HG03039 (cell line): ENCODE results near the gene NT5DC1.
A peak's percentile ranks its signal among the peaks of the same experiment; 100 is the strongest.

ENCODE experiments used
- ATAC-seq: cut with Tn5 transposase; IDR thresholded peaks from one replicate; pipeline ENCODE4 v1.9.1; 2021; ENCODE audit warnings: mild to moderate bottlenecking, moderate library complexity; ENCODE audit not compliant: unreplicated experiment

The NT5DC1 gene

DNA sequence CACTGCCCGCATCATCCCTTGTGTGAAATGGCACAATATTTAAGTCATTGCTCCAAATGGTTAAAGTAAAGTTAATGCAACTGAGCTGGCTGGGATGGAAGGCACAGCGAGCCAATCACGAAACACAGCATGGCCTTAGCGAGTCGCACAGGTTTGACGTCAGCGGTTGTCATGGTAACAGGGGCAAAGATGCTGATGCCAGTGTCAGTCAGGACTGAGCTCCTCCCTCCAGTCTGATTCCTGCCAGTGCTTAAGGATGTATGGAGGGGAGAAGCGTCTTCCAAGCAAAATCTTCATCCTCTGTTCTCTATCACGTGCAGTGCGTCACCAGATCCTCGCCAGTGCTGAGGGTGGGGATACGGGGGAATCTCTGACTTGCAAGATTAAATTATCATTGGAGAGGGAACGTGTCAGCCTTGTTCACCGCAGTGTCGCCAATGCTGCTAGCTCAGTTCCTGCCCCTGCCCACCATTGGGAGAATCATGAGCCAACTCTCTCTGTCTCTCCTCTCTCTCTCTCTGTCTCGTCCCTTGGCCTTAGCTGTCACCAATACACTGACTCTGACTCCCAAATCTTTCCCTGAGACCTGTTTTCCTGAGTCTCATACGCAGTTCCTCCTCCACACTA, 128.7 kb downstream of the NT5DC1 start:
- ATAC-seq = no peak

DNA sequence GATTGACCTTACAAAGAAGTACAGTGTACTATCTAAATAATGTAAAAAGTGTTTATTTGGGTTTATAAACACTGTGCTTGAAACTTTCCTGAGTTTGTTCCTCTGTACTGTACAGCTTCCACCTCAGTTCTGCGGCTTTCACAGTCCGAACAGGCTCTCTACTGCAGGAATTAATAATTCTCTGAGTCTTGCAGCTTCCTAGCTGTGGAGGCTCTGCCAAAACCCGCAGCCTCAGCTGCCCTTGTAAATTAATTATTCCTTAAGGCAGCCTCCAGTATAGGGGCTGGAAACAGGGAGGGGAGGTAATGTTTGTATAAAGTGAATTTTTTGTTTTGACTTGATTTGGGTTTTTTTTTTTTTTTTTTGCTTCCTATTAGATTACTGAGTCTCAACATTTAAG, 134.0 kb downstream of the NT5DC1 start:
- no peak for ATAC-seq

DNA sequence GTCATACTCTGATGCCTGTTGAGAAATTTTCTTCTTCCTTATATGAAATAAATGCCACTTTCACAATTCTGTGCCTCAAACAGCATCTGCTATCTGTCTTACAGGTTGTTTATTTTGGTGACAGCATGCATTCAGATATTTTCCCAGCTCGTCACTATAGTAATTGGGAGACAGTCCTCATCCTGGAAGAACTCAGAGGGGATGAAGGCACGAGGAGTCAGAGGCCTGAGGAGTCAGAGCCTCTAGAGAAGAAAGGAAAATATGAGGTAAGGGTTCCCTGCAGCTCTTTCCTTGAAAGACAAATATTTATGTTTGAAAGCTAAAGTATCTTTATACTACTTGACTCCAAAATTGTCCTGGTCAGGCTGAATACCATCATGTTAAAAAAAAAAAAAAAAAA, 137.4 kb downstream of the NT5DC1 start:
- no peak for ATAC-seq

GRCh38 chr6:116239256-116239655, 138.6 kb downstream of the NT5DC1 start:
- no peak for ATAC-seq

GRCh38 chr6:116239856-116240255, 139.2 kb downstream of the NT5DC1 start:
- no peak for ATAC-seq

GRCh38 chr6:116244284-116244683, 143.6 kb downstream of the NT5DC1 start:
- no peak for ATAC-seq

GRCh38 chr6:116246089-116246488, 145.4 kb downstream of the NT5DC1 start:
- no peak for ATAC-seq

- no peak for ATAC-seq
Observed at GRCh38 chr6:116247285-116247684, 146.6 kb downstream of the NT5DC1 start.

GRCh38 chr6:116248577-116248976, 147.9 kb downstream of the NT5DC1 start:
- no peak for ATAC-seq

- no peak for ATAC-seq
Observed at GRCh38 chr6:116251568-116252384, 151.1 kb downstream of the NT5DC1 start.

- no peak for ATAC-seq
Observed at GRCh38 chr6:116253188-116253504, 152.5 kb downstream of the NT5DC1 start.

GRCh38 chr6:116253505-116254296, 153.0 kb downstream of the NT5DC1 start, which contains the start of gene TSPYL4:
Gene TSPYL4, minus strand, starts transcription at chr6:116254075. Its CDS starts 67 bp downstream, at chr6:116254008.
- peak; percentile 99 for ATAC-seq

GRCh38 chr6:116254297-116255056, 153.8 kb downstream of the NT5DC1 start:
- ATAC-seq = no peak

GRCh38 chr6:116255246-116255800, 154.7 kb downstream of the NT5DC1 start:
- no peak for ATAC-seq

DNA sequence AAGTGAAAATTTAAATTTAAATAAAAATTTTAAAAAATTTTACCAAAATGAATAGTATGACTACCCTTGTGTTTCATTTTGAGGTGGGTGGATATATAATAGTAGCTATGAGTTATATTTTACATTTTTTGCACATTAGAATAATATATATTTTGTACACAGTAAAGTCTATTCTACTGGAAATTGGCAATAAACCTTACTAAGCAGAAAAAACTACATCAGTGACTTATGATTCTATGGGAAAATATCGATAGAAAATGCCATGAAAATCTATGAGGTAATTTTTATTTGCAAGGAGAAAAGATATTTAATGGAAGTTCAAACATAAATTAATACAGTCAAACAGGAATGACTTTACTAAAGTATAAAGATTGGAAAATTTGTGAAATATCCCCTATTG, 156.0 kb downstream of the NT5DC1 start:
- no peak for ATAC-seq

GRCh38 chr6:116258520-116258919, 157.9 kb downstream of the NT5DC1 start:
- ATAC-seq = no peak

DNA sequence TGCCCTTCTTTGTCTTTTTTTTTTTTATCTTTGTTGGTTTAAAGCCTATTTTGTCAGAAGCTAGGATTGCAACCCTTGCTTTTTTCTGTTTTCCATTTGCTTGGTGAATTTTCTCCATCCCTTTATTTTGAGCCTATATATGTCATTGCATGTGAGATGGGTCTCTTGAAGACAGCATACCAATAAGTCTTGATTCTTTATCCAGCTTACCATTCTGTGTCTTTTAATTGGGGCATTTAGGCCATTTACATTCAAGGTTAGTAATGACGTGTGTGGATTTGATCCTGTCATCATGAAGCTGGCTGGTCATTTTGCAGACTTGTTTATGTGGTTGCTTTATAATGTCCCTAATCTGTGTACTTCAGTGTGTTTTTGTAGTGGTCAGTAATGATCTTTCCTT, 162.7 kb downstream of the NT5DC1 start:
- ATAC-seq = no peak

DNA sequence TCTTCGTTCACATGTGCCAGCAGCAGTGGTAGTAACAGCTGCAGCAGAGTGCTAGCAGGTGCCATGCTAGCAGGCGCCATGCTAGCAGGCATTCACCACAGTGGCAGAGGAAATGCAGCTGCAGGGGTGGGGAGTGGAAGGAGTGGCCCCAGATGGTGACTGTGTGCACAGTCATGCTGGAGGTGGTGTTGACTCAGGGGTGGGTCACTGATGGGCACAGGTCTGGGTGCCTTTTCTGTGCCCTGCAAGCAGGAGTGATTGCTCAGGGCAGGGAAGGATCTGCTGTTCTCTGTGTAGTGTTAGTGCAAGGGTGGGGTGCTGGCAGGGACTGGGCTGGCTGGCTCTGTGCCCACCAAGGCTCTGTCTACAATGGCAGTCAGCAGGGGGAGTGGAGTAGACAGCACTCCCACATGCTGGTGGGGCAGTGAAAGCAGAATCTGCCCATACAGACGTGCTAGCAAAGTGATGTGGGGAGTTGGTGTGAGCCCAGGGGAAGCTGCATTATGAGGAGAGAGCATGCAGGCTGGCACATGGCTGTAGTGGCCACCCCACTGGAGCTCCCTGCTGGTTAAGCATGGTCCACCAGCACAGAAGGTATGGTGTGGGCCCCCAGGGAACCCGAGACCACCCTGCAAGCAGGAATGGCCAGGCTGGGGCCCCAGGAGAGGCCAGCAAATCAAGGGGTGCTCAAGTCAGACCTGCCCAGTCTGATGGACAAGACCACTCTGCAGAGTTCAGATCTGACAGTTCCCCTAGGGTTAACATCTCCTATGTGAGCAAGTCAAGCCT, 164.6 kb downstream of the NT5DC1 start:
- ATAC-seq = no peak

DNA sequence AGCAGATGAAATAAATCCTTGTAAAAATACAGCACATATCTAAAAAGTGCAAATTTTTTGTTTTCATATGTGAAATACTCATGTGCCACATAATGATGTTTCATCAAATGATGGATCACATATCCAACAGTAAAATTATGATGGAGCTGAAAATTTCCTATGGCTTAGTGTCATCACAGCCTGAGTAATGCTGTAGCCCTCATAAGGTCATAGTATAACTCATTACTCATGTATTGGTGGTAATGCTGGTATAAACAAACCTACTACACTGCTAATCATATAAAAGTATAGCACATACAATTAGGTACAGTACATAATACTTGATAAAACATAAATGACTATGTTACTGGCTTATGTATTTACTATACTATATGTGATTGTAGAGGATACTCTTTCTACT, 166.2 kb downstream of the NT5DC1 start:
- ATAC-seq = no peak
